ENCODE results near the gene NFKBIE.

DNA sequence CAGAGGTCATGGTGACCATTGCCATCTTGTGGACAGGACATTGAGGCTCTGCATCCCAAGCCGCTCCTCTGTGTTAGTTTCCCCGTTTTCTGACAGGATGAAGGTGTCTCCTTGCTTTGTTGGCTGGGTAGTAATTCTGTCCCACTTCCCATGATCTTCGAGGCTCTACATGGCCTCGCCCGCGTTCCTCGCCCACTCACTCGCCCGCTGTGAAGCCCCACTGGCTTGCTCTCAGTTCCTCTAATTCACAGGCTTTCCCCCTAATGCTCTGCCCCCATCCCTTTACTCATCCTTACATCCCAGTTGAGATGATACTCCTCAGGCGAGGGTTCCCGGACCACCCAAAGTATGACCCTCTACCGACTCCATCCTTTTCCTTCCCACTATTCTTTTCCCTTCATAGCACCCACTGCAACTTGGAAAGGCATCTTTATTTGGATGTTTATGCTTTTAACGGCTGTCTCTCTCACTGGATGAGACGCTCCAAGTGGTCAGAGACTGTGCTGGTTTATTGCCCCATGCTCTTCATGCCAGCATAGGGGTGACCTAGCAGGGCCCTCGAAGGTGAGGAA lies 7.5 kb downstream of the NFKBIE start:
- TF ChIP-seq CBX5 (CRISPR knock-in tag; IDR thresholded peaks at IDR 0.05; ENCODE audit: borderline replicate concordance): no peak
- no peak for TF ChIP-seq RFX5 (IDR thresholded peaks at IDR 0.05; ENCODE audit: low read depth, low read length)
- TF ChIP-seq MXD4 (CRISPR knock-in tag; IDR thresholded peaks at IDR 0.05): no peak
- TF ChIP-seq ATF1 (CRISPR knock-in tag; IDR thresholded peaks at IDR 0.05): no peak
- no peak; a peak in 1 of 4 replicates for TF ChIP-seq POLR2A (IDR thresholded peaks at IDR 0.05; ENCODE audit: insufficient read depth in 1 of 2, low read depth in 2 of 2, low read length in 2 of 2)
- TF ChIP-seq SAFB2 (CRISPR knock-in tag; IDR thresholded peaks at IDR 0.05; ENCODE audit: borderline replicate concordance, low read depth): no peak
- no peak for TF ChIP-seq ZNF263 (CRISPR knock-in tag; IDR thresholded peaks at IDR 0.05)
- TF ChIP-seq CTCF (CRISPR knock-in tag; IDR thresholded peaks at IDR 0.05): no peak
- no peak for TF ChIP-seq JUND (CRISPR knock-in tag; IDR thresholded peaks at IDR 0.05)
- TF ChIP-seq SMYD3 (CRISPR knock-in tag; IDR thresholded peaks at IDR 0.05): no peak
- no peak for TF ChIP-seq FOXK2 (IDR thresholded peaks at IDR 0.05)

Measured in HepG2 (cell line).